HepG2 (cell line): Measurements from ENCODE around the gene MTRF1. TPM values are rescaled to one million over a fixed set of nuclear protein-coding genes. Genes with fewer than 3 reads are reported as not detected.

Experiments used
- ARID4A ChIP-seq: sonication (generic); formaldehyde crosslinking; IDR thresholded peaks from 2 replicates; pipeline ENCODE4 v1.5.0; 2020; ENCODE audit warnings: mild to moderate bottlenecking, missing genetic modification reagents, borderline replicate concordance
- ATF5 ChIP-seq: sonication (generic); formaldehyde crosslinking; IDR thresholded peaks from 2 replicates; pipeline ENCODE4 v1.4.0; 2020; ENCODE audit warnings: mild to moderate bottlenecking, low read depth, missing genetic modification reagents
- CENPT ChIP-seq: sonication (generic); formaldehyde crosslinking; IDR thresholded peaks from 2 replicates; pipeline ENCODE4 v1.8.0; 2022; ENCODE audit warnings: low read depth, mild to moderate bottlenecking, moderate library complexity, missing genetic modification reagents
- HIVEP1 ChIP-seq: sonication (generic); formaldehyde crosslinking; IDR thresholded peaks from 2 replicates; pipeline ENCODE4 v1.4.0; 2020; ENCODE audit warnings: mild to moderate bottlenecking, missing genetic modification reagents
- HNRNPL ChIP-seq: fragments of 200-400 bp; formaldehyde crosslinking; IDR thresholded peaks from 2 replicates; pipeline ENCODE4 v1.6.1; 2017; ENCODE audit warnings: mild to moderate bottlenecking, low read depth, low read length
- NR2C2 ChIP-seq: sonication (generic); formaldehyde crosslinking; IDR thresholded peaks from 2 replicates; pipeline ENCODE4 v1.4.0; 2020; ENCODE audit warnings: missing genetic modification reagents, mild to moderate bottlenecking, moderate library complexity, borderline replicate concordance
- NR2F2 ChIP-seq: IDR thresholded peaks from 2 replicates; pipeline ENCODE4 v1.6.1; 2012; ENCODE audit warnings: low read depth, inconsistent platforms, borderline replicate concordance
- TAF1 ChIP-seq: sonication (generic); formaldehyde crosslinking; IDR thresholded peaks from 2 replicates; pipeline ENCODE4 v1.4.0; 2020; ENCODE audit warnings: missing genetic modification reagents
- ZFP37 ChIP-seq: sonication (generic); formaldehyde crosslinking; IDR thresholded peaks from 2 replicates; pipeline ENCODE4 v1.4.0; 2020; ENCODE audit warnings: missing genetic modification reagents, borderline replicate concordance
- ZNF20 ChIP-seq: sonication (generic); formaldehyde crosslinking; IDR thresholded peaks from 2 replicates; pipeline ENCODE4 v1.4.0; 2020; ENCODE audit warnings: mild to moderate bottlenecking, moderate library complexity, missing genetic modification reagents
- ZNF605 ChIP-seq: sonication (generic); formaldehyde crosslinking; IDR thresholded peaks from 2 replicates; pipeline ENCODE4 v1.8.0; 2022; ENCODE audit warnings: mild to moderate bottlenecking, missing genetic modification reagents
- ZNF710 ChIP-seq: sonication (generic); formaldehyde crosslinking; IDR thresholded peaks from 2 replicates; pipeline ENCODE4 v1.5.0; 2020; ENCODE audit warnings: mild to moderate bottlenecking, missing genetic modification reagents, borderline replicate concordance
- ZNF792 ChIP-seq: IDR thresholded peaks from 2 replicates; pipeline ENCODE4 v1.6.1; 2016
- polyA plus RNA-seq, 8 experiments: library from polyadenylated mRNA; depleted of rRNA in 3 of 8; stranded (reverse) in 7 of 8; unstranded in 1 of 8; fragments of >200 nt; fragmentation: Illumina TruSeq in 4 of 8; extraction: Trizol in 4 of 8; gene quantifications; 2 replicates each; pipeline versions ENCODE4 v1.2.1 to v1.2.3, GENCODE V29; 2011 to 2016; ENCODE audit warnings: low read depth in 4 of 8, missing spikeins in 1 of 8, mixed read lengths in 1 of 8; ENCODE audit not compliant: insufficient read depth in 1 of 8
- total RNA-seq, 5 experiments: library from RNA; depleted of rRNA; stranded (reverse); fragments of >200 nt; fragmentation: Illumina TruSeq; extraction: Trizol; gene quantifications; 2 replicates each; pipeline ENCODE4 v1.2.3, GENCODE V29; 2016; ENCODE audit warnings: low read depth in 1 of 5
- TF ChIP-seq, protein P1 (sequence below): sonication (generic); formaldehyde crosslinking; IDR thresholded peaks from 2 replicates; pipeline ENCODE4 v1.4.0; 2020; ENCODE audit warnings: missing genetic modification reagents
- TF ChIP-seq, protein P2 (sequence below): sonication (generic); formaldehyde crosslinking; IDR thresholded peaks from 2 replicates; pipeline ENCODE4 v1.5.0; 2020; ENCODE audit warnings: mild to moderate bottlenecking, missing genetic modification reagents

Gene MTRF1
- total and polyA plus RNA-seq, 2 of the 13 experiments (the other 11 are each of a cell fraction or from before 2014, with no cell fraction given) = 21.6 to 27.2 TPM

GRCh38 chr13:41193919-41194824 is 69.2 kb downstream of the MTRF1 start, which contains the start of gene KBTBD7 (continued):
- 0 out of 2 replicates have a peak, but pooled peaks have one; percentile 78 for TF ChIP-seq ZNF710 (CRISPR knock-in tag)
- TF ChIP-seq ZFP37 = peak; percentile 82; the same call in 1 of the 2 replicates
- 0 out of 2 replicates have a peak, but pooled peaks have one; percentile 41 for TF ChIP-seq ZNF792 (CRISPR knock-in tag)
- TF ChIP-seq, protein P1, sequence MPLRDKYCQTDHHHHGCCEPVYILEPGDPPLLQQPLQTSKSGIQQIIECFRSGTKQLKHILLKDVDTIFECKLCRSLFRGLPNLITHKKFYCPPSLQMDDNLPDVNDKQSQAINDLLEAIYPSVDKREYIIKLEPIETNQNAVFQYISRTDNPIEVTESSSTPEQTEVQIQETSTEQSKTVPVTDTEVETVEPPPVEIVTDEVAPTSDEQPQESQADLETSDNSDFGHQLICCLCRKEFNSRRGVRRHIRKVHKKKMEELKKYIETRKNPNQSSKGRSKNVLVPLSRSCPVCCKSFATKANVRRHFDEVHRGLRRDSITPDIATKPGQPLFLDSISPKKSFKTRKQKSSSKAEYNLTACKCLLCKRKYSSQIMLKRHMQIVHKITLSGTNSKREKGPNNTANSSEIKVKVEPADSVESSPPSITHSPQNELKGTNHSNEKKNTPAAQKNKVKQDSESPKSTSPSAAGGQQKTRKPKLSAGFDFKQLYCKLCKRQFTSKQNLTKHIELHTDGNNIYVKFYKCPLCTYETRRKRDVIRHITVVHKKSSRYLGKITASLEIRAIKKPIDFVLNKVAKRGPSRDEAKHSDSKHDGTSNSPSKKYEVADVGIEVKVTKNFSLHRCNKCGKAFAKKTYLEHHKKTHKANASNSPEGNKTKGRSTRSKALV = 0 out of 2 replicates have a peak, but pooled peaks have one; percentile 47
- TF ChIP-seq ARID4A (CRISPR knock-in tag) = peak; percentile 88; the same call in 1 of the 2 replicates
- peak; percentile 71; the same call in 1 of the 2 replicates for TF ChIP-seq HNRNPL
- no peak for TF ChIP-seq HIVEP1
- peak; percentile 86 for TF ChIP-seq TAF1 (CRISPR knock-in tag)
- TF ChIP-seq NR2F2 = no peak
- TF ChIP-seq ZNF605 (CRISPR knock-in tag) = peak; percentile 96
- no peak for TF ChIP-seq ZNF20 (CRISPR knock-in tag)
- 0 out of 2 replicates have a peak, but pooled peaks have one; percentile 46 for TF ChIP-seq ATF5 (CRISPR knock-in tag)
- TF ChIP-seq CENPT = no peak
- peak; percentile 92 for TF ChIP-seq NR2C2 (CRISPR knock-in tag)
- TF ChIP-seq, protein P2, sequence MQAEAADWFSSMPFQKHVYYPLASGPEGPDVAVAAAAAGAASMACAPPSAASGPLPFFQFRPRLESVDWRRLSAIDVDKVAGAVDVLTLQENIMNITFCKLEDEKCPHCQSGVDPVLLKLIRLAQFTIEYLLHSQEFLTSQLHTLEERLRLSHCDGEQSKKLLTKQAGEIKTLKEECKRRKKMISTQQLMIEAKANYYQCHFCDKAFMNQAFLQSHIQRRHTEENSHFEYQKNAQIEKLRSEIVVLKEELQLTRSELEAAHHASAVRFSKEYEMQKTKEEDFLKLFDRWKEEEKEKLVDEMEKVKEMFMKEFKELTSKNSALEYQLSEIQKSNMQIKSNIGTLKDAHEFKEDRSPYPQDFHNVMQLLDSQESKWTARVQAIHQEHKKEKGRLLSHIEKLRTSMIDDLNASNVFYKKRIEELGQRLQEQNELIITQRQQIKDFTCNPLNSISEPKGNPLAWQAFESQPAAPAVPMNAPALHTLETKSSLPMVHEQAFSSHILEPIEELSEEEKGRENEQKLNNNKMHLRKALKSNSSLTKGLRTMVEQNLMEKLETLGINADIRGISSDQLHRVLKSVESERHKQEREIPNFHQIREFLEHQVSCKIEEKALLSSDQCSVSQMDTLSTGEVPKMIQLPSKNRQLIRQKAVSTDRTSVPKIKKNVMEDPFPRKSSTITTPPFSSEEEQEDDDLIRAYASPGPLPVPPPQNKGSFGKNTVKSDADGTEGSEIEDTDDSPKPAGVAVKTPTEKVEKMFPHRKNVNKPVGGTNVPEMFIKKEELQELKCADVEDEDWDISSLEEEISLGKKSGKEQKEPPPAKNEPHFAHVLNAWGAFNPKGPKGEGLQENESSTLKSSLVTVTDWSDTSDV (CRISPR knock-in tag) = peak; percentile 86; the same call in 1 of the 2 replicates
